Lung (tissue), 12 donors: Measurements from ENCODE around the gene KRTAP9-3. TPM values are rescaled to one million over a fixed set of nuclear protein-coding genes. Genes with fewer than 3 reads are reported as not detected.
"Not testable (repeated sequence)": the region's sequence is repeated elsewhere in the genome, so short reads cannot be mapped to it uniquely, and the experiment has no call there.

ENCODE experiments used
- ATAC-seq: fragments of 200-7000 bp; cut with Tn5 transposase; one replicate; pipeline ENCODE4 v1.9.1; 2020; ENCODE audit warnings: moderate number of reproducible peaks; ENCODE audit not compliant: insufficient read depth, low FRiP score
- DNase-seq, 3 donors: peaks; one replicate each; pipeline ENCODE4 v3.0.0-alpha.2; 2013 to 2017
- H3K27ac ChIP-seq, 2 donors: one replicate each; pipeline ENCODE4 v1.5.1; 2013; ENCODE audit warnings: mild to moderate bottlenecking in 2 of 2, moderate library complexity in 2 of 2, control low read depth in 1 of 2, inconsistent platforms in 1 of 2, low read depth in 1 of 2, low read length in 1 of 2
- H3K27me3 ChIP-seq, 3 donors: one replicate each; pipeline ENCODE4 v1.5.1; 2013; ENCODE audit warnings: low read length in 2 of 3; ENCODE audit not compliant: control insufficient read depth in 3 of 3, insufficient read depth in 3 of 3
- H3K36me3 ChIP-seq, 4 donors: one replicate each; pipeline ENCODE4 v1.5.1; 2013; ENCODE audit warnings: low read length in 4 of 4, mild to moderate bottlenecking in 1 of 4, moderate library complexity in 1 of 4; ENCODE audit not compliant: control insufficient read depth in 4 of 4, insufficient read depth in 4 of 4
- H3K4me1 ChIP-seq, 5 donors: one replicate each; pipeline ENCODE4 v1.5.1; 2013; ENCODE audit warnings: low read length in 5 of 5, mild to moderate bottlenecking in 2 of 5, moderate library complexity in 1 of 5; ENCODE audit not compliant: control insufficient read depth in 5 of 5, insufficient read depth in 5 of 5
- H3K4me3 ChIP-seq: one replicate; pipeline ENCODE4 v1.5.1; 2013; ENCODE audit warnings: mild to moderate bottlenecking, control low read depth, moderate library complexity
- H3K9ac ChIP-seq, 2 donors: one replicate each; pipeline ENCODE4 v1.5.1; 2013; ENCODE audit warnings: low read length in 2 of 2, control low read depth in 1 of 2; ENCODE audit not compliant: insufficient read depth in 1 of 2
- H3K9me3 ChIP-seq, 4 donors: one replicate each; pipeline ENCODE4 v1.5.1; 2013; ENCODE audit warnings: low read length in 3 of 4, mild to moderate bottlenecking in 1 of 4, moderate library complexity in 1 of 4; ENCODE audit not compliant: control insufficient read depth in 4 of 4, insufficient read depth in 3 of 4
- CTCF ChIP-seq: IDR thresholded peaks from 2 replicates; pipeline ENCODE4 v1.5.1; 2012; ENCODE audit warnings: mild to moderate bottlenecking; ENCODE audit errors: control extremely low read depth, extremely low read depth
- WGBS, 2 donors: extraction: QIAGEN DNeasy Blood & Tissue Kit; methylation state at CpG; one replicate each; pipeline ENCODE4 v1.1.7; 2013; 5-methylcytosine and 5-hydroxymethylcytosine counted together
- polyA plus RNA-seq, 2 donors: library from polyadenylated mRNA; stranded (reverse); fragments of 200-250 nt; gene quantifications; one replicate each; pipeline ENCODE4 v1.2.1, GENCODE V29; 2013
- total RNA-seq, 2 donors: library from RNA; depleted of rRNA in 1 of 2; stranded (reverse); fragments of >200 nt in 1 of 2; gene quantifications; one replicate each; pipeline ENCODE4 v1.2.1, GENCODE V29; 2014 to 2021
- donor health status: control.
- donor health status: control.
- donor health status: Bipolar disorder and iron deficiency.
- donor health status: healthy.
- donor health status: DM: yes; HTN: yes; CAD: no.

The KRTAP9-3 gene
- total and polyA plus RNA-seq, 4 donors = not detected

- DNase-seq = no peak
- WGBS, 2 donors = 93 to 97% methylated on average over 1 of the region's 1 CpG
Observed at GRCh38 chr17:41251261-41251660, 19.0 kb downstream of the KRTAP9-3 start.

GRCh38 chr17:41254861-41255260, 22.6 kb downstream of the KRTAP9-3 start:
- 45 to 58% methylated on average over 1 of the region's 1 CpG for WGBS, 2 donors

More at GRCh38 chr17:41251261-41251660, 19.0 kb downstream of the KRTAP9-3 start:
- TF ChIP-seq CTCF = no peak
- ATAC-seq = no peak
- Histone ChIP-seq H3K4me1 (no peaks in the 10 kb centered on the region), H3K9me3 (no peaks in the 10 kb centered on the region), H3K36me3 (no peaks in the 10 kb centered on the region), H3K27me3 (peaks cover 0 to 8% (median under 1%) of the 10 kb centered on the region in 3 donors), H3K9ac (no peak overlapping the region), H3K27ac (no peak overlapping the region), H3K4me3 (no peak overlapping the region)

GRCh38 chr17:41255381-41256290, 23.4 kb downstream of the KRTAP9-3 start, which contains the start of gene KRTAP9-9:
Gene KRTAP9-9 (plus strand): TSS chr17:41255384.
- H3K27ac ChIP-seq, H3K9me3 ChIP-seq, H3K4me3 ChIP-seq, ATAC-seq, H3K4me1 ChIP-seq, DNase-seq, H3K36me3 ChIP-seq, H3K27me3 ChIP-seq, H3K9ac ChIP-seq: not testable (repeated sequence)
- 70 to 74% methylated on average over 5 of the region's 5 CpGs for whole genome bisulfite sequencing, 2 donors

More at GRCh38 chr17:41254861-41255260, 22.6 kb downstream of the KRTAP9-3 start:
- Histone ChIP-seq H3K4me3 (no peak overlapping the region), H3K9me3 (no peaks in the 10 kb centered on the region), H3K9ac (no peak overlapping the region), H3K27me3 (peaks cover 0 to 8% (median 2%) of the 10 kb centered on the region in 3 donors), H3K27ac (no peak overlapping the region), H3K36me3 (no peaks in the 10 kb centered on the region), H3K4me1 (no peaks in the 10 kb centered on the region)
- DNase-seq (no peak), ATAC-seq (no peak)
- TF ChIP-seq CTCF = no peak

GRCh38 chr17:41256291-41256685, 24.0 kb downstream of the KRTAP9-3 start:
- no peak overlapping the region for H3K27ac ChIP-seq
- H3K9ac ChIP-seq = no peak overlapping the region
- no peaks in the 10 kb centered on the region for H3K9me3 ChIP-seq
- H3K4me3 ChIP-seq = no peak overlapping the region
- TF ChIP-seq CTCF = no peak
- no peak for ATAC-seq
- H3K27me3 ChIP-seq = peaks cover 0 to 5% (median 2%) of the 10 kb centered on the region in 3 donors
- no peaks in the 10 kb centered on the region for H3K4me1 ChIP-seq
- DNase-seq = no peak
- WGBS, 2 donors = 90 to 96% methylated on average over 1 of the region's 1 CpG
- H3K36me3 ChIP-seq = no peaks in the 10 kb centered on the region
